GM21390 (cell line): ENCODE data around the gene KDM3A.

Experiments
- ATAC-seq: cut with Tn5 transposase; IDR thresholded peaks from one replicate; pipeline ENCODE4 v1.9.1; 2021; ENCODE audit not compliant: unreplicated experiment

The KDM3A gene

GRCh38 chr2:86434290-86434689, 6.9 kb upstream of the KDM3A start:
- ATAC-seq = no peak

DNA sequence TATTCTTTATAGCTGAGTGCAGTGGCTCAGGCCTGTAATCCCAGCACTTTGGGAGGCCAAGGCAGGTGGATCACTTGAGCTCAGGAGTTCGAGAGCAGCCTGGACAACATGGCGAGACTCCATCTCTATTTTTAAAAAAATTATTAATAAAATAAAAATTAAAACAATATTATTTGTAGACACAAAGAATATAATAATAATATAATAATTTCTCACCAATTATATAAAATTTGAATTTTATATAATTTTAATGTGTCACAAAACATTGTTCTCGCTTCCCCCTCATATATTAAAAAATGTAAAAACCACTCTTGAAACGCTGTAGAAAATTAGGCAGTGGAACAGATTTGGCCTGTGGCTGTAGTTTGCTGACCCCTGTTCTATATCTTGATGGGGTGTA, 5.6 kb upstream of the KDM3A start:
- ATAC-seq = no peak

DNA sequence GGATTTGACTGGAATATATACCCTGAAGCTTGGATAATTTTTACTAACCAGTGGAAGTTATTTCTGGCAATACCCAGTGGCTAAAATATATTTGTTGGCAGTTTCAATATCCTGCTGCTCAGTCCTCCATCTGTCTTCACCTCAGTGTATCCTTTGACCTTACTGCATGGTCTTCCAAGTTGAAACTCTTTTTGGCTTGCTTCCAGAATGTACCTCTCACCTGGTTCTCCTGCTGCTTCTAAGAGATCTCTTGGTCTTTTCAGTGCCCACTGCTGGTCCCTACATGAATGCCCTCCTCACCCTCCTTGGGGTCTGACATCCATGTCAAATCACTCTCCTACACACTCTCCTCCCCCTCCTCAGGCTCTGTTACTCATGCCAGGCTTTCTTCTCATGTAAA, 4.8 kb upstream of the KDM3A start:
- no peak for ATAC-seq

DNA sequence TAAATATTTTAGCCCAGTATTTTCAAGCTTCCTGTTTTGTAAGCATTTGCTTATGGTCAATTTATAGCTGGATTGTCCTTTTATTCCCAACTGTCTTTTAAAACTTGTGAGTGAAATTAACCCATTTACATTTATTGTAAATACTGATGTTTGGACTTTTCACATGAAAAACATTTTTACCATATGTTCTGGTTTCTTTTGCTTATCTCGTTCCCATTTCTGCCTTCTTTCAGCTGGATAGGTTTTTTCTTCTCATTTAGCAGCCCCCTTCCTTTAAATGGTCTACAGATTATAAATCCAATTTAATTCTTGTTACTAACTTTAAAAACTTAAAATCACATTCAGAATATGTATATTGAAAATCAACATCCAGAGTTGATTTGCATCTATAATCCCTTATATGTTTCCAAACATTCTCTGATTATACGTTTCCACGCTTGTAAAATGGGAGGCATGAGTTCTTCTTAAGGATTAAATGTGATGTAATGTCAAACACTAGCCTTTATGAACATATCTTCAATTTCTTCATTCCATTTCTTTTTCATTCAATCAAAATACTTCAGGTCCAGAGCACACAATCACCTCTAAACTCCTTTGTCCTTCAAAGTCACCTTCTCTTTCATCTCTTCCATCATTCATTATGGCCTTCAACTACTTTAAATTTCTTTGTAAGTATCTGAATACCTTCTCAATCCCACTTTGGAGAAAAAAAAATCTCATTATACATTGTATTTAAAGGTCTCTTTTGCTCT, 1.1 kb upstream of the KDM3A start:
- ATAC-seq = no peak

GRCh38 chr2:86441392-86441881, 266 bp downstream of the KDM3A start:
- peak; percentile 16 for ATAC-seq

- peak; percentile 14 for ATAC-seq
Measured at GRCh38 chr2:86441882-86442641, 891 bp downstream of the KDM3A start.

GRCh38 chr2:86442642-86443005, 1.5 kb downstream of the KDM3A start:
- ATAC-seq = peak; percentile 70

DNA sequence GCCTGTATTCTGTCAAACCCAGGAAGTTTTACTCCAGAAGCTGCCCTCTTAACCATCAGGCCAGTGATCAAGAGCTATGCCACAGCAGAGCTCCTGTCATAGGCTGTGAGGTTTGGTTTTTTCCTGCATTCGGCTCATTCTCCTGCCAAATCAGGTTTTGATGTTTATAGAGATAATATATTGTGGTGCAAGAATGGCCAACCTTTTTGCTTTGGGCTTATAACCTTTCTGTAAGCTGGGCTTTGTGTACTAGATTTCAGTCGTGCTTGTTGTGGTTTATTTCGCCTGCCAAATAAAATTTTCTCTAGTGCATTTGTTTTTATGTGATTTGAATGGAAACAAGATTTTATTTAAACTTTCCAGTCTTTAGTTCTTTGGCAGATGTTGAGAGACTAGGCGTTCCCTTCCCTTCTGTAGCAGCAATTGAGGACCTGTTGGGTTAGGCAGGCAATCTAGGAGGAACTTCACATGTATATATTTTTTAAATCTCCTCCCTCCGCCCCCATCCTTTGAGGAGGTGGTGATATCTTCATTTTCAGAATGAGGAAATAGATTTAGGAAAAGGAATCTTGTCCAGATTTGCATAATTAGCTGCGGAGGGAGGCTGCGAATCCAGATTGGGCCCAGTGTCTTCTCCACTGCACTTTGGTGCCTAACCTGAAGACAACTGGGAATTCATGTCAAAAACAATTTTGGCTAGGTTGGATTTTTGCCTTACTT, 2.6 kb downstream of the KDM3A start:
- ATAC-seq = no peak

GRCh38 chr2:86445436-86445835, 4.3 kb downstream of the KDM3A start:
- ATAC-seq = no peak

GRCh38 chr2:86446060-86446459, 4.9 kb downstream of the KDM3A start:
- ATAC-seq = no peak

GRCh38 chr2:86453836-86454235, 12.7 kb downstream of the KDM3A start:
- no peak for ATAC-seq

- no peak for ATAC-seq
Measured at GRCh38 chr2:86454238-86454637, 13.1 kb downstream of the KDM3A start.

DNA sequence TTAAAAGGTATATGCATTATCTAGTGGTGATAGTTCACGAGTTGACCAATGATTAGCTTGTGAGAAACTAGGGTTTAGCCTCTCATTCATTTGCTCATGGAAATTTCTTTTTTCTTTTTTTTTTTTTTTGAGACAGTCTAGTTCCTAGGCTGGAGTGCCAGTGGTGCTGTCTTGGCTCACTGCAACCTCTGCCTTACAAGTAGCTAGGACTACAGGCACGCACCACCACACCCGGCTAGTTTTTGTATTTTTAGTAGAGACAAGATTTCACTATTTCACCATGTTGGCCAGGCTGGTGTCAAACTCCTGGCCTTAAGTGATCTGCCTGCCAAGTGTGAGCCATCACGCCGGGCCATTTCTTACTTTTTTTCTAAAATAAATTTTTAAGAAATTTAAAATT, 14.0 kb downstream of the KDM3A start:
- no peak for ATAC-seq

DNA sequence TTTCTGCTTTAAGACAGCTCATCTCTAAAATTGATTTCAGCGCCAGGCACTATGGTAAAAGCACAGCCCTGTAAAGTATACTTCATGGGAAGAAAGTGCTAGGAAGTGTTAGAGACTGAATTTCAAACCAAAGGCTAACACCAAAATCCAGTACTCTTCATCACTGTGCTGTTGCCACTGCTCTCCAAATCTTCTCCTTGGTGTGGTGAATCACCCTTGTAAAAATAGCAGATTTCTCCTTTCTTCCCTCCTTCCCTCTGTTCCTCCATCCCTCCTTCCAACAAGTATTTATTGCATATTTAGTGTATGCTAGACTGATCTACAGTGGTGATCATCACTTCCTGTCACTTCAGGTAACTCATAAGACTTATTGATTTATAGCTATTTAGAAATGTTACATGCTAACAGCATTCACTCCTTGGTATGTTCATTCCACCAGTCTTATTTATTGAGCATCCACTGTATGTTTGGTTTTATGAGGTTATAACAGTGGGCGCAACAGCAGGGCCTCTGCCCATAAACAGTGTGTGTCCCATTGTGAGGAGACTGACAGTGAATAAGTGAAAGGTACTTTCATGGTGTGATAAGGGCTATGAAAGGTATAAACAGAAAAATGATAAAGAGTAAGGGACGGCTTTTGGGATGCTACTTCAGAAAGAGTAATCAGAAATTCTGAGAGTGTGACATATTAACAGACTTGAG, 20.0 kb downstream of the KDM3A start:
- ATAC-seq = no peak

GRCh38 chr2:86464652-86465051, 23.5 kb downstream of the KDM3A start:
- ATAC-seq = no peak

GRCh38 chr2:86466306-86466705, 25.1 kb downstream of the KDM3A start:
- no peak for ATAC-seq

GRCh38 chr2:86468162-86469033, 27.2 kb downstream of the KDM3A start:
- ATAC-seq = no peak

DNA sequence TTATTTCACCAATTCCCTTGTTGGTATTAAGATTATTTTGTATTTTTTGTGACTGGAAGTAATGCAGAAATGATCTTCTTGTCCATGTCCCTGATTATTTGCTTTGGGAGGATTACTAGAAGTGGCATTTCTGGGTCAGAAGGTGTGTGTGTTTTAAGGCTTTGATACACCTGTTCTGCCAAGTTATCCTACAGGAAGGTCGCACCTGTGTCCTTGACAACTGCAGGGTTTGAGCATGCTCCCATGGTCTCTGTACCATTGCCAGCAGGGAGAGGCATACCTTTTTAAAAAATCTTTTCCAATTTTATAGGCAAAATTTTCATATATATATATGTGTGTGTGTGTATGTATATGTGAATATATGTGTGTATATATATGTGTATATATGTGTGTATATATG, 29.7 kb downstream of the KDM3A start:
- no peak for ATAC-seq

GRCh38 chr2:86471637-86472036, 30.5 kb downstream of the KDM3A start:
- ATAC-seq = no peak

- no peak for ATAC-seq
Measured at GRCh38 chr2:86476092-86476491, 34.9 kb downstream of the KDM3A start.
